Glutamatergic neuron (in vitro differentiated cells): ENCODE results near the gene DOCK9. TPM values are rescaled to one million over a fixed set of nuclear protein-coding genes. Genes with fewer than 3 reads are reported as not detected.

Experiments used
- DNase-seq: peaks from one replicate; pipeline ENCODE4 v3.0.0; 2022
- H3K27ac Mint-ChIP-seq: one replicate; pipeline ENCODE4 v1.8.0; 2020; ENCODE audit warnings: mild to moderate bottlenecking, mixed read lengths, inconsistent platforms; ENCODE audit not compliant: unreplicated experiment
- H3K27me3 Mint-ChIP-seq: one replicate; pipeline ENCODE4 v1.8.0; 2020; ENCODE audit warnings: mild to moderate bottlenecking, moderate library complexity, mixed read lengths, inconsistent platforms; ENCODE audit not compliant: unreplicated experiment
- H3K36me3 Mint-ChIP-seq: one replicate; pipeline ENCODE4 v1.8.0; 2020; ENCODE audit warnings: mild to moderate bottlenecking, mixed read lengths, inconsistent platforms; ENCODE audit not compliant: unreplicated experiment
- H3K4me1 Mint-ChIP-seq: one replicate; pipeline ENCODE4 v1.8.0; 2020; ENCODE audit warnings: mild to moderate bottlenecking, low read depth, mixed read lengths, inconsistent platforms; ENCODE audit not compliant: unreplicated experiment
- H3K4me3 Mint-ChIP-seq: one replicate; pipeline ENCODE4 v1.8.0; 2020; ENCODE audit warnings: mild to moderate bottlenecking, mixed read lengths, inconsistent platforms; ENCODE audit not compliant: unreplicated experiment
- H3K9me3 Mint-ChIP-seq: one replicate; pipeline ENCODE4 v1.8.0; 2020; ENCODE audit warnings: mild to moderate bottlenecking, moderate library complexity, mixed read lengths, inconsistent platforms; ENCODE audit not compliant: unreplicated experiment
- total RNA-seq: library from RNA; stranded (reverse); fragmentation: NEBNext Ultra II Directional; extraction: Animal tissue kit (Norgen Biotek cat#: 25700); gene quantifications from one replicate; pipeline ENCODE4 v1.2.1, GENCODE V29; 2021; ENCODE audit not compliant: unreplicated experiment
- TF ChIP-seq, protein P1 (sequence below): fragments of 200-600 bp; sonication (generic); IDR thresholded peaks from one replicate; pipeline ENCODE4 v1.5.0; 2021; ENCODE audit not compliant: partially characterized antibody, unreplicated experiment

Gene DOCK9
- total RNA-seq, 1 donor from 2014 or later = 4.5 TPM

DNA sequence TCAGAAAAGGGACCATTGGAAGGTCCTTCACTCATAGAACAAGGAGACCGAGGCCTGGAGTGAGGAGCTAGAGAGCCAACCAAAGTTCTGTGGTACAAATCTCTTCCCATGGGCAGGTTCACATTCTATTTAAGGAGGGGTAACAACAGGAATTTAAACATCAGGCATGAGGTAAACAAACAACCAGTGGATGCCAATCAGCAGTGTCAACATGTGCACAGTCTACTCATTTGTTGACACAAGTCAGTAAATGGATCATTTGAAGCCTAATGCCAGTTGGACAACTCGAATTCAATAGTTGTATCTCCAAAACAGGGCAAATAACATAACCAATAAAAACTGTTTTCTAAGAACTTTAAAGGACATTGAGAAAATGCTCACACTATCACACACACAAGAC lies 6.3 kb upstream of the DOCK9 start:
- Mint-ChIP-seq H3K4me1 (no peaks in the 10 kb centered on the region), H3K9me3 (no peaks in the 10 kb centered on the region), H3K4me3 (no peak overlapping the region), H3K27ac (no peak overlapping the region), H3K27me3 (no peaks in the 10 kb centered on the region), H3K36me3 (no peaks in the 10 kb centered on the region)
- TF ChIP-seq, protein P1, sequence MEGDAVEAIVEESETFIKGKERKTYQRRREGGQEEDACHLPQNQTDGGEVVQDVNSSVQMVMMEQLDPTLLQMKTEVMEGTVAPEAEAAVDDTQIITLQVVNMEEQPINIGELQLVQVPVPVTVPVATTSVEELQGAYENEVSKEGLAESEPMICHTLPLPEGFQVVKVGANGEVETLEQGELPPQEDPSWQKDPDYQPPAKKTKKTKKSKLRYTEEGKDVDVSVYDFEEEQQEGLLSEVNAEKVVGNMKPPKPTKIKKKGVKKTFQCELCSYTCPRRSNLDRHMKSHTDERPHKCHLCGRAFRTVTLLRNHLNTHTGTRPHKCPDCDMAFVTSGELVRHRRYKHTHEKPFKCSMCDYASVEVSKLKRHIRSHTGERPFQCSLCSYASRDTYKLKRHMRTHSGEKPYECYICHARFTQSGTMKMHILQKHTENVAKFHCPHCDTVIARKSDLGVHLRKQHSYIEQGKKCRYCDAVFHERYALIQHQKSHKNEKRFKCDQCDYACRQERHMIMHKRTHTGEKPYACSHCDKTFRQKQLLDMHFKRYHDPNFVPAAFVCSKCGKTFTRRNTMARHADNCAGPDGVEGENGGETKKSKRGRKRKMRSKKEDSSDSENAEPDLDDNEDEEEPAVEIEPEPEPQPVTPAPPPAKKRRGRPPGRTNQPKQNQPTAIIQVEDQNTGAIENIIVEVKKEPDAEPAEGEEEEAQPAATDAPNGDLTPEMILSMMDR = no peak
- no peak for DNase-seq

DNA sequence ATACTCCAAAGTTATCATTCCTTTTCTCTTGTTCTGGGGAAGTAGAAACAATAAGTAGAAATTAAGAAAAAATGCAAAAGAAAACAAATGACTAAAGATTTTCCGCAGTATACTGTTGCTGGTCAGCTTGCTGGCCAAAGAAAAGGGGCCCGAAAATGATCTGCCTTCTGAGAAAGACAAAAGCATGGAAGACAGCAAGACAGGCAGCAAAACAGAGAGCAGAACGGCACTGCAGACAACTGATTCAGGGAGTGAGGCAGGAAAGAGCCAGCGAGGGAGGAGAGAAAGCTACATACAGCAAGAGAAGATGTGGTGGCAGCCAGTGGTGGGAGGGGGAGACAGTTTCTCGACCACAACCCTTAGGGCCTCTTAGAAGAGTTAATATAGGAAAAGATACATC lies 5.3 kb upstream of the DOCK9 start:
- H3K4me3 Mint-ChIP-seq = no peak overlapping the region
- H3K27me3 Mint-ChIP-seq = no peaks in the 10 kb centered on the region

DNA sequence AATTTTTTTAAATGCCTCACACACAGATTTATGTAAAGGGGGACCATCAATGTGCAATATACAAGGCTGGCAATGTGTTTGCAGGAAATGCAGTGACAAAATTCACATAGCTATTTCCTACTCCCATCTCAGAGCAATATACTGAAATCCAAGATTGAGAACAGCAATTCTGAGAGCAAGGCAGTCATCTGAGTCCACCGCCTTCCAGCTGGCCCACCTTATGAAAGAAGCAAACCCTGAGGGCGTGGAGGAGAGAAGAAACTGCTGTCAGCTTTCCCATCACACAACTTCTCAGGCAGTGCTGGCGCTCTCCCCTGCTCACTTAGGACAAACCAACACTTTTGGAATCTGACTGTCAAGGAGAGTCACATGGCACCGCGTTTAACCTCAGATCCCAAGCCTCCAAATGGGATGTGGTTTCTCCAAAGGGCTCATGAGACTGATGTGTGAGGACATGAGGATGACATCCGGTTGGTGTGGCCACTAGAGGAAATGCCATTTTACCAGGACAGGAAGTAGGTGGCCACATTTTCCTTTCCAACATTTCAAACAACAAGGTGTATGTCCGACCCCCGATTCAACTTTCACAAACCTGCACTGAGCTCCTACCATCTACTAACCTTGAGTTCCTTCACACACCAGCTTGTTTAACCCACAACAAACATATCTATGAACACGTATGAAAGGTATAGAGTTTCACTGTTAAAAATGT lies 3.7 kb upstream of the DOCK9 start:
- H3K27ac Mint-ChIP-seq = no peak overlapping the region

More for the DNA sequence above, 5.3 kb upstream of the DOCK9 start:
- H3K27ac Mint-ChIP-seq = no peak overlapping the region
- no peak for DNase-seq
- H3K9me3 Mint-ChIP-seq = no peaks in the 10 kb centered on the region
- H3K36me3 Mint-ChIP-seq = no peaks in the 10 kb centered on the region
- no peaks in the 10 kb centered on the region for H3K4me1 Mint-ChIP-seq
- TF ChIP-seq, protein P1 = no peak

DNA sequence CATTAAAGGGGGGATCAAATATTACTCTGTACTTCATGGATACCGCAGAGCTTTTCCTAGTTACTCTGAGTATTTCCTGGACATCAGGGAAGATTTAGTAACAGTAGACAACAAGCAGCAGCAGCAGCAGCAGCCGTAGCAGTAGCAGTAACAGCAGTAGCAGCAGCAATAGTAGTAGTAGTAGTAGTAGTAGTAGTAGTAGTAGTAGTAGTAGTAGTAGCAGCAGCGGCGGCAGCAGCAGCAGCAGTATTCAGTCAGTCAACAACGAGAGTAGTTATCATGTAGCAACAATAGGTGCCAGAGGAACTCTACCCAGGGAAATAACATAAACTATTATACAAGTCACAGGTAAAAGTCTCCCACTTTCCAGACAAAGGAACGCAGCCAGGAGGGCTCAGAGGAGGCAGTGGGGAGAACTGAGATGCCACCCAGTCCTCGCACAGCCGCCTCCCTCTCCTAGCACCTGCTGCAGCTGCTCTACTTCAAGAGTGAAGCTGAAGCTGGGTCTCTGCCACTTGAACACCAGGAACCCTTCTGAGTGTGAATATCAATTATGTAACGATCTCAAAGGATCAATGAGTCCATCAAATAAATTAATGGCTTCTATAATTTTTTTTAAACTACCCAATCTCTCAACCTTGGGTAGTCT lies 1.3 kb upstream of the DOCK9 start:
- no peaks in the 10 kb centered on the region for H3K9me3 Mint-ChIP-seq

More for the DNA sequence above, 3.7 kb upstream of the DOCK9 start:
- TF ChIP-seq, protein P1 = no peak
- no peak overlapping the region for H3K4me3 Mint-ChIP-seq
- H3K4me1 Mint-ChIP-seq = no peaks in the 10 kb centered on the region
- H3K36me3 Mint-ChIP-seq = no peaks in the 10 kb centered on the region
- no peaks in the 10 kb centered on the region for H3K9me3 Mint-ChIP-seq
- H3K27me3 Mint-ChIP-seq = no peaks in the 10 kb centered on the region
- DNase-seq = no peak

DNA sequence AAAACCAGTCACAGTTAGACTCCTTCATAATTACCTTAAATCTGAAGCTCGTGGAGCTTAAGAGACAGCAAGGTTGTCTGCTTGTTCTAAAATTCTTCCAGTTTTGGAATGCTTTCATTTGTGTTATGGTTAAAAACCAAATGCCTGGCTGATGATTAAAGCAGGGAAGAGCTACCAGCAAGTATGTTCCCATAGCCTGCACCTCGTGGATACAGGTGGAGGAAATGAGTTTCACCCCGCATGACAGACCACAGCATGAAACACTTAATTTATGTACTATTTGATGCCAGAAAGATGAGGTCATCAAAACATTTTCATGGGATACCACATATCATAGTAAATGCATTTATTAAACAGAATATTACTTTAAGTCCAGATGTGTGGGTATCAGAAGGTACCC lies 416 bp upstream of the DOCK9 start:
- Mint-ChIP-seq H3K4me3 (no peak overlapping the region), H3K9me3 (no peaks in the 10 kb centered on the region), H3K27me3 (no peaks in the 10 kb centered on the region), H3K4me1 (no peaks in the 10 kb centered on the region), H3K27ac (no peak overlapping the region), H3K36me3 (no peaks in the 10 kb centered on the region)
- DNase-seq = no peak
- TF ChIP-seq, protein P1 = no peak

More for the DNA sequence above, 1.3 kb upstream of the DOCK9 start:
- Mint-ChIP-seq H3K36me3 (no peaks in the 10 kb centered on the region), H3K27me3 (no peaks in the 10 kb centered on the region), H3K27ac (no peak overlapping the region), H3K4me1 (no peaks in the 10 kb centered on the region), H3K4me3 (no peak overlapping the region)
- TF ChIP-seq, protein P1 = no peak
- no peak for DNase-seq
